ENCODE measurements around the gene TRAK2. TPM values are rescaled to one million over a fixed set of nuclear protein-coding genes. Genes with fewer than 3 reads are reported as not detected.

The TRAK2 gene
- total and polyA plus RNA-seq, 2 donors (not counting 1 experiment from before 2014, with no cell fraction given) = 16.9 to 21.6 TPM

DNA sequence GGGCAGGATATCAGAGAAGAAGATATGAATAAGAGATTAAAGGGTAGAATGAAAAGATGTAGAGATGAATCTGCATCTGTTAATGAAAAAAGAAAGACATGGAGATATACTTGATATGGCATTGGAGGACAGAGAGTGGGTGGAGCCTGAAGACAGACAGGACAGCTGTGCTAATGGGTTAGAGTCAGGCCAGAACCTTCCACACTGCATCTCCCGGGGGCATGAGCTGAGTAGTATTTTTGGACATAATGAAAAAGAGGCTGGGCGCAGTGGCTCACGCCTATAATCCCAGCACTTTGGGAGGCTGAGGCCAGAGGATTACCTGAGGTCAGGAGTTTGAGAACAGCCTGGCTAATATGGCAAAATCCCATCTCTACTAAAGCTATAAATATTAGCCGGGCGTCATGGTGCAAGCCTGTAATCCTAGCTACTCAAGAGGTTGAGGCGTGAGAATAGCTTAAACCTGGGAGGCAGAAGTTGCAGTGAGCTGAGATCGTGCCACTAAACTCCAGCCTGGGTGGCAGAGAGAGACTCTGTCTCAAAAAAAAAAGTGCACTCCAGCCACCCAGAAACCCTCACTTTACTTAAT, 105.5 kb downstream of the TRAK2 start:
- Mint-ChIP-seq H3K27ac (no peak overlapping the region), H3K27me3 (no peaks in the 10 kb centered on the region)
- CTCF ChIA-PET = interaction anchor here (1.1 kb wide), 1 partner anchor 109 kb away, joined by 3 read pairs; no protein-coding TSS in a partner anchor

More for the DNA sequence above, 105.5 kb downstream of the TRAK2 start:
- DNase-seq = no peak
- 100% methylated on average over 2 of the region's 7 CpGs for WGBS (ENCODE audit: insufficient coverage)
- intact Hi-C loops (cut with micrococcal nuclease) = no loop called here
- no peak overlapping the region for H3K4me2 ChIP-seq (replicated peaks; ENCODE audit: low read depth, low read length, poor library complexity, severe bottlenecking)
- TF ChIP-seq CTCF (IDR thresholded peaks at IDR 0.05) (no peak), EZH2 (IDR thresholded peaks at IDR 0.05; ENCODE audit: borderline replicate concordance, insufficient read depth, low read depth, low read length, poor library complexity, severe bottlenecking) (no peak)
- H2AFZ ChIP-seq (ENCODE audit: insufficient read depth, low read depth, low read length, poor library complexity, severe bottlenecking) = no peak overlapping the region
- POLR2A ChIA-PET = interaction anchor here (0.7 kb wide), 1 partner anchor 112 kb away, joined by 3 read pairs; no protein-coding TSS in a partner anchor
- no peak for ATAC-seq (ENCODE audit: low read depth)
- no peak overlapping the region for H3K9ac ChIP-seq (ENCODE audit: low read length)
- H3K4me1 Mint-ChIP-seq = peaks cover 11% of the 10 kb centered on the region
- no peaks in the 10 kb centered on the region for H3K36me3 ChIP-seq (replicated peaks in 1 of 2; ENCODE audit: control extremely low read depth in 1 of 2, control insufficient read depth in 1 of 2, extremely low read depth in 1 of 2, insufficient read depth in 2 of 2, low read length in 1 of 2)
- no peaks in the 10 kb centered on the region for H3K27me3 ChIP-seq (replicated peaks in 1 of 4; ENCODE audit: control extremely low read depth in 1 of 4, control insufficient read depth in 3 of 4, insufficient read depth in 4 of 4, low read length in 3 of 4)
- H3K4me3 ChIP-seq (ENCODE audit: control extremely low read depth in 1 of 5, extremely low read depth in 1 of 5, insufficient read depth in 1 of 5, low read depth in 2 of 5, low read length in 4 of 5) = no peak overlapping the region
- no peak overlapping the region for H3K27ac ChIP-seq (ENCODE audit: low read length in 2 of 2)
- H3K79me2 ChIP-seq (ENCODE audit: control insufficient read depth, insufficient read depth, low read length) = no peaks in the 10 kb centered on the region
- no peak overlapping the region for H3K4me3 Mint-ChIP-seq
- H3K4me1 ChIP-seq (ENCODE audit: control insufficient read depth in 2 of 2, insufficient read depth in 2 of 2, low read length in 2 of 2) = peaks cover 5 to 10% of the 10 kb centered on the region in 2 donors
- no peaks in the 10 kb centered on the region for H3K9me3 Mint-ChIP-seq (ENCODE audit: insufficient read depth)
- H3K9me3 ChIP-seq (ENCODE audit: control extremely low read depth in 1 of 3, control insufficient read depth in 2 of 3, insufficient read depth in 1 of 3, low read length in 2 of 3) = no peaks in the 10 kb centered on the region
- no peaks in the 10 kb centered on the region for H4K20me1 ChIP-seq (ENCODE audit: control insufficient read depth, insufficient read depth, low read length, poor library complexity, severe bottlenecking)

Measured in B cell (primary cell).